Left lung (tissue), 10 donors: ENCODE results near the gene RXRA. TPM values are rescaled to one million over a fixed set of nuclear protein-coding genes. Genes with fewer than 3 reads are reported as not detected.

Experiments
- ATAC-seq: fragments of 200-7000 bp; cut with Tn5 transposase; one replicate; pipeline ENCODE4 v1.9.1; 2020; ENCODE audit warnings: moderate library complexity
- DNase-seq, 4 donors: peaks; one replicate each; pipeline ENCODE4 v3.0.0-alpha.2; 2013 to 2020
- H3K27ac ChIP-seq, 2 donors: fragments of 200-600 bp; sonication (generic) in 1 of 2; one replicate each; pipeline versions ENCODE4 v1.5.0 to v1.8.0; 2020 to 2021
- H3K27me3 ChIP-seq, 2 donors: fragments of 200-600 bp; sonication (generic) in 1 of 2; one replicate each; pipeline versions ENCODE4 v1.5.0 to v1.8.0; 2020 to 2021
- H3K36me3 ChIP-seq, 2 donors: fragments of 200-600 bp; sonication (generic) in 1 of 2; one replicate each; pipeline versions ENCODE4 v1.5.0 to v1.8.0; 2020 to 2021
- H3K4me1 ChIP-seq, 2 donors: fragments of 200-600 bp; one replicate each; pipeline ENCODE4 v1.8.0; 2021
- H3K4me3 ChIP-seq, 2 donors: fragments of 200-600 bp; sonication (generic) in 1 of 2; one replicate each; pipeline versions ENCODE4 v1.5.0 to v1.8.0; 2020 to 2021; ENCODE audit warnings: mild to moderate bottlenecking in 1 of 2
- H3K9me3 ChIP-seq, 2 donors: fragments of 200-600 bp; sonication (generic) in 1 of 2; one replicate each; pipeline versions ENCODE4 v1.5.0 to v1.8.0; 2020 to 2021
- intact Hi-C, 2 donors: fragments of 100-400 bp; cut with DNase I; formaldehyde crosslinking; loops; one replicate each; pipeline versions ENCODE4 v1.11.2 to v1.14.2; 2022
- polyA plus RNA-seq, 6 donors: library from polyadenylated mRNA; unstranded; fragments of 120-200 nt; gene quantifications; one replicate each; pipeline ENCODE4 v1.2.1, GENCODE V29; 2013; ENCODE audit not compliant: insufficient read length in 6 of 6
- total RNA-seq, 2 donors: library from RNA; stranded (reverse); fragmentation: NEBNext Ultra II Directional; extraction: Animal tissue kit (Norgen Biotek cat#: 25700); gene quantifications; one replicate each; pipeline ENCODE4 v1.2.1, GENCODE V29; 2021
- TF ChIP-seq, protein P1 (sequence below), 2 donors: fragments of 200-600 bp; sonication (generic) in 1 of 2; IDR thresholded peaks; one replicate each; pipeline versions ENCODE4 v1.5.0 to v1.8.0; 2021; ENCODE audit warnings: antibody characterized with exemption in 2 of 2
- donor health status: DM: no; HTN: yes; CAD: no.
- donor health status: DM: no; HTN: no; CAD: no.

RXRA gene
- total and polyA plus RNA-seq, 8 donors: 42.2 to 79.5 (median 55.7) TPM

DNA sequence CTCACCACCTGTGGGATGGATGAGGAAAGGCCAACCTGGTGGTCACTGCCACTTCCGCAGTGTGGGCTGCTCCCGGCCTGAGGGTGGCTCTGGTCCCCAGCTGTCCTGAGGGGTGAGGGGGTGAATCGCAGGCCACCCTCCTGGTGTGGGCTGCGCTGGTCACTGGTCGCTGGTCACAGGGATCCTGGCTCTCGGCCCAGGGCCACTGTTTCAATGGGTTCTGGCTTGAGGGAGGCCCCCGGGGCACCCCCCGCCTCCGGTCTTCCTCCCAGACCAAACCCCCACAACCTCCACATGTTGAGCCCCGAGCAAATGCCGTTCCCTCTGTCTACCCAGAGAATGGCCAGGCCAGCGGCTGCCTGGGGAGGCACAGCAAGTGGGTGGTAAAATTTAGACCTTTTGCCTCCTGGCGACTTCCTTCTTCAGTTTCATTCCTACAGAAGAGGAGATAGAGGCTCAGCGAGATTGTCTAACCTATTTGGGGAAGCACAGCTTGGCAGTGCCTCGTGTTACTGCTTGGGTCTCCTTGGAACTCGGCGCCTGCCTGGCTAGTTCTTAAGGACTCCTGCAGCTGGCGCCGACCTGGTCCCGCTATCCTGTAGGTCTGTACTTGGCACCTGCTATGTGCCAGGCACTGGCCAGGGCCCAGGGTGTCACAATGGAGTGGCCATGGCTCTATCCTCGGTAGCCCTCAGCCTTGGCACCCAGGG lies 48.2 kb downstream of the RXRA start:
- peak in 1 of 4 donors; percentile 67 for DNase-seq
- Histone ChIP-seq H3K9me3 (no peaks in the 10 kb centered on the region), H3K27ac (peak overlapping the region; percentile 83 to 98), H3K27me3 (no peaks in the 10 kb centered on the region), H3K4me3 (peak overlapping the region in 1 of 2 donors; percentile 35), H3K4me1 (peaks cover 63 to 100% of the 10 kb centered on the region in 2 donors), H3K36me3 (no peaks in the 10 kb centered on the region)
- ATAC-seq: no peak
- intact Hi-C loops: no loop called here
- TF ChIP-seq, protein P1, sequence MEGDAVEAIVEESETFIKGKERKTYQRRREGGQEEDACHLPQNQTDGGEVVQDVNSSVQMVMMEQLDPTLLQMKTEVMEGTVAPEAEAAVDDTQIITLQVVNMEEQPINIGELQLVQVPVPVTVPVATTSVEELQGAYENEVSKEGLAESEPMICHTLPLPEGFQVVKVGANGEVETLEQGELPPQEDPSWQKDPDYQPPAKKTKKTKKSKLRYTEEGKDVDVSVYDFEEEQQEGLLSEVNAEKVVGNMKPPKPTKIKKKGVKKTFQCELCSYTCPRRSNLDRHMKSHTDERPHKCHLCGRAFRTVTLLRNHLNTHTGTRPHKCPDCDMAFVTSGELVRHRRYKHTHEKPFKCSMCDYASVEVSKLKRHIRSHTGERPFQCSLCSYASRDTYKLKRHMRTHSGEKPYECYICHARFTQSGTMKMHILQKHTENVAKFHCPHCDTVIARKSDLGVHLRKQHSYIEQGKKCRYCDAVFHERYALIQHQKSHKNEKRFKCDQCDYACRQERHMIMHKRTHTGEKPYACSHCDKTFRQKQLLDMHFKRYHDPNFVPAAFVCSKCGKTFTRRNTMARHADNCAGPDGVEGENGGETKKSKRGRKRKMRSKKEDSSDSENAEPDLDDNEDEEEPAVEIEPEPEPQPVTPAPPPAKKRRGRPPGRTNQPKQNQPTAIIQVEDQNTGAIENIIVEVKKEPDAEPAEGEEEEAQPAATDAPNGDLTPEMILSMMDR (IDR thresholded peaks at IDR 0.05): no peak

DNA sequence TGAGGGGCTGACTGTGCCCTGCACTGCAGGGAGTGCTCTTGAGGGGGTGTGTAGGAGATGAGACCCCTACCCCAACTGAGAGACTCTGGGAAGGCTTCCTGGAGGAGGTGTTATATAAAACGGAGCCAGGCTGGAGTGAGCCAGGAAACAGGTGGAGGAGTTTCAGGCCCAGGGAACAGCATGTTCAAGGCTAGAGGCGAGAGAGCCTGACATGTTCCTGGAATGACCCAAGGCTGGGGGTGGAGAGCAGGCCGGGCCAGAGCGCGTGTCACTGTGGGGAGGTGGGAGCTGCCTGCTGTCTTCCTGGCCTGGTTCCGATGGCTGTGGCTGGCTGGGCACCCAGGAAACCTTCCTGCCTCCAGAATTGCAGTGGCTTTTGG lies 48.7 kb downstream of the RXRA start:
- ATAC-seq: peak; percentile 4
- Histone ChIP-seq H3K4me3 (peak overlapping the region in 1 of 2 donors; percentile 35), H3K27ac (peak overlapping the region; percentile 83 to 98), H3K27me3 (no peaks in the 10 kb centered on the region), H3K9me3 (no peaks in the 10 kb centered on the region), H3K4me1 (peaks cover 68 to 100% of the 10 kb centered on the region in 2 donors), H3K36me3 (no peaks in the 10 kb centered on the region)
- intact Hi-C loops: no loop called here
- TF ChIP-seq, protein P1 (IDR thresholded peaks at IDR 0.05): no peak
- DNase-seq: no peak

DNA sequence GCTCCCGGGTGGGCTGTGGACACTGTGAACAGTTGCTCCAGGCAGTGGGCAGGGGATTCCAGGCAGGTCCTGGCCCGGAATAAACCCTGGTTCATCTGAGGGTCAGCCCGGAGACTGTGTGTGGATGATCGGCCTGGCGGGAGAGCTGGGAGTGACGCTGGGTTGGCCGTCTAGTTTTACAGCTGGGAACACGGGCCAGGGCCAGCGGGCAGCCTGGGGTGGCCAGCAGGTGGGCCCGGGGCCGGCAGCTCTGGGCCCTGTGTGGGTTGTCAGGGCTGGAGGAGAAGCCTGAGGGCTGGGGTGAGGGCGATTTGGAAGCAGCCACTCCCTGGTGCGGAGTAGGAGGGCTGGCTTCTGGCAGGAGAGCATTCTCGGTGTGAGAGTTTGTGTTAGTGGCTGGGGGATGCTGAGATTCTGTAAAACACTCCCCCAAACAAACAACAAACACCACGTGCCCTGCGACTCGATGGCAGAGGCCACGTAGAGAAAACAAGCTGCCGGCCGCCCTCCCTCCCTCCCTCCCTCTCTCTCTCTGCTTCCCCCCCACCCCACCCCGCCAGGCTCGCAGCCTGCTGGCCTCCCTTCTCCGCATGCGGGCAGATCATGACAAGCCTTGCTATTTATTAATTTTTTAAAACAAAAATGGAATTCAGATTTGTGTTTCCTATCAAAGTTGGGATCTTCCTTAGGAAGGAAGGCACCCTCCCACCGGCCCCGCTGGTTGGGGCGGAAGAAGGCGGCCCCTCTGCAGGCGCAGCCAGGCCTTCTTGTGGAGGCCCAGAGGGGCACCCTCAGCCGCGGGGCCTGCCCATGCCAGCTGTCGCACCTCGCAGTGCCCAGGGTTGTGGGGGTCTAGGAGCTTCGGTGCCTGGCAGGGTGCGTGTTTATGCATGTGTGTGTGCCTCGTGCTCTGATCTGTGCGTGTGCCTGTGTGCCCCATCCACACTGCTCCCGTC lies 49.5 kb downstream of the RXRA start:
- intact Hi-C loops: no loop called here
- Histone ChIP-seq H3K36me3 (no peaks in the 10 kb centered on the region), H3K4me1 (peaks cover 68 to 100% of the 10 kb centered on the region in 2 donors), H3K9me3 (no peaks in the 10 kb centered on the region), H3K27ac (peak overlapping the region; percentile 83 to 98), H3K27me3 (no peaks in the 10 kb centered on the region), H3K4me3 (peak overlapping the region in 1 of 2 donors; percentile 35)
- TF ChIP-seq, protein P1 (IDR thresholded peaks at IDR 0.05): no peak
- ATAC-seq (peak; percentile 4), DNase-seq (peak in 1 of 4 donors; percentile 69)

DNA sequence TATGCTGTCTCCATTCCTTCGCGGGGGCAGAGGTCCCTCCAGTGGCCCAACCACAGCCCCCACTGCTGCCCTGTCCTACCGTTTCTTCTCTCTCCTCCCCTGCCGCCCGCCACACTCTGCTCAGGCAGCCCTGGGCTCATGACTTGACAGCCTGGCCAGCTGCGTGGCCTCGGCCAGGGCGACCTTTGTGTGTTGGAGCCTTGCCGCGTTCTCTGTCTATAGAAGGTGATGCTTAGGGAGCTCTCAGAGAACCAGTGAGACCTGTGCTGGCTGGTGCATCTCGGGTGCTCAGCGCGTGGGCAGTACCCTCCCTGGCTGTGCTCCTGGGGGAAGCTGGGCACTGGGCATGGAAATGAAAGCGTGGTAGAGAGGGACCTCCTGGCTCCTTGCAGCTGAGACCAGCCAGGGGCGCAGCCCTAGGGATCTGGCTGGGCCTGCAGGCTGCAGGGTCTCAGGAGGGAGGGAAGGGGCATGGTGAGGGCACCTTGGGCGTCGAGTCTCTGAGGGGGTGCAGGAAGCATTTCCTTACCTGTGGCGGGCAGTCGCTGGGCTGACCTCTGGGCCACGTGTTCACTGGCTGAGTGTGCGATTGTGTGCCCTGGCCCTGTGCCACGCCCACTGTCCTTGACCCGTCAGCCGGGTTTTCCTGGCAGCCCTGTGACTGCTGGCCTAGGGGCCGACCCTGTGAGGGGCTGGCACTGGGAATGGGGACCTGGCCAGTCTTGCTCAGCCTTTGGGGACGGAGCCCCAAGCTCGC lies 50.3 kb downstream of the RXRA start:
- peak overlapping the region in 1 of 2 donors; percentile 53 for H3K27ac ChIP-seq
- DNase-seq: no peak
- H3K27me3 ChIP-seq: no peaks in the 10 kb centered on the region
- H3K9me3 ChIP-seq: no peaks in the 10 kb centered on the region
- intact Hi-C loops: no loop called here
- TF ChIP-seq, protein P1 (IDR thresholded peaks at IDR 0.05): no peak
- peak overlapping the region in 1 of 2 donors; percentile 35 for H3K4me3 ChIP-seq
- no peak for ATAC-seq
- H3K4me1 ChIP-seq: peaks cover 68 to 100% of the 10 kb centered on the region in 2 donors
- H3K36me3 ChIP-seq: no peaks in the 10 kb centered on the region
